COLO829 (cell line): Measurements from ENCODE around the gene RBM15B.
A peak's percentile ranks its signal among the peaks of the same experiment; 100 is the strongest.

Source experiments
- DNase-seq: peaks from one replicate; pipeline ENCODE4 v3.0.0; 2012; ENCODE audit warnings: low spot score

RBM15B gene

DNA sequence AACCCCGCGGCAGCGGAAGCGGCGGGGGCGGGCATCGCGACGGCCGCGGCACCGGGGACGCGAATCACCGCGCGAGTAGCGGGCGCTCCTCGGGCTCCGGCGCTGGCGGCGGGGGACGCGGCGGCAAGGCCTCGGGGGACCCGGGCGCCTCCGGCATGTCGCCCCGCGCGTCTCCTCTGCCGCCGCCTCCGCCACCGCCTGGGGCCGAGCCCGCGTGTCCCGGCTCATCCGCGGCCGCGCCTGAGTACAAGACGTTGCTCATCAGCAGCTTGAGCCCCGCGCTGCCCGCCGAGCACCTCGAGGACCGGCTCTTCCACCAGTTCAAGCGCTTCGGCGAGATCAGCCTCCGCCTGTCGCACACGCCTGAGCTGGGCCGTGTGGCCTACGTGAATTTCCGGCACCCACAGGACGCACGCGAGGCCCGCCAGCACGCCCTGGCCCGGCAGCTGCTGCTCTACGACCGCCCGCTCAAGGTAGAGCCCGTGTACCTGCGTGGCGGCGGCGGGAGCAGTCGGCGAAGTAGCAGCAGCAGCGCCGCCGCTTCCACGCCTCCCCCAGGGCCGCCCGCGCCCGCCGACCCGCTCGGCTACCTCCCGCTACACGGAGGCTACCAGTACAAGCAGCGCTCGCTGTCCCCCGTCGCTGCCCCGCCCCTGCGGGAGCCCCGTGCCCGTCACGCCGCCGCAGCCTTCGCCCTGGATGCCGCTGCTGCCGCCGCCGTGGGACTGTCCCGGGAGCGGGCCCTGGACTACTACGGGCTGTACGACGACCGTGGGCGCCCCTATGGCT is 675 bp downstream of the RBM15B start:
- no peak for DNase-seq

DNA sequence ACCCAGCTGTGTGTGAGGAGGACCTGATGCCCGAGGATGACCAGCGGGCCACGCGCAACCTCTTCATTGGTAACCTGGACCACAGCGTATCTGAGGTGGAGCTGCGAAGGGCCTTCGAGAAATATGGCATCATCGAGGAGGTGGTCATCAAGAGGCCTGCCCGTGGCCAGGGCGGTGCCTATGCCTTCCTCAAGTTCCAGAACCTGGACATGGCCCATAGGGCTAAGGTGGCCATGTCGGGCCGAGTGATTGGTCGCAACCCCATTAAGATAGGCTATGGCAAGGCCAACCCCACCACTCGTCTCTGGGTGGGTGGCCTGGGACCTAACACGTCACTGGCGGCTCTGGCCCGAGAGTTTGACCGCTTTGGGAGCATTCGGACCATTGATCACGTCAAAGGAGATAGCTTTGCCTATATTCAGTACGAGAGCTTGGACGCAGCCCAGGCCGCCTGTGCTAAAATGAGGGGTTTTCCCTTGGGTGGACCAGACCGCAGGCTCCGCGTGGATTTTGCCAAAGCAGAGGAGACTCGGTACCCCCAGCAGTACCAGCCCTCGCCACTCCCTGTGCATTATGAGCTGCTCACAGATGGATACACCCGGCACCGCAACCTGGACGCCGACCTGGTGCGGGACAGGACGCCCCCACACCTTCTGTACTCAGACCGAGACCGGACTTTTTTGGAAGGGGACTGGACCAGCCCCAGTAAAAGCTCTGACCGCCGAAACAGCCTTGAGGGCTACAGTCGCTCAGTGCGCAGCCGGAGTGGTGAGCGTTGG is 1.5 kb downstream of the RBM15B start:
- DNase-seq, result no peak

DNA sequence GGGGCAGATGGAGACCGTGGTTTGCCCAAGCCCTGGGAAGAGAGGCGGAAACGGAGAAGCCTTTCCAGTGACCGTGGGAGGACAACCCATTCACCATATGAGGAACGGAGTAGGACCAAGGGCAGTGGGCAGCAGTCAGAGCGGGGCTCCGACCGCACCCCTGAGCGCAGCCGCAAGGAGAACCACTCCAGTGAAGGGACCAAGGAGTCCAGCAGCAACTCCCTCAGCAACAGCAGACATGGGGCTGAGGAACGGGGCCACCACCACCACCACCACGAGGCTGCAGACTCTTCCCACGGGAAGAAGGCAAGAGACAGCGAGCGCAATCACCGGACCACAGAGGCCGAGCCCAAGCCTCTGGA is 2.0 kb downstream of the RBM15B start:
- DNase-seq, result no peak

DNA sequence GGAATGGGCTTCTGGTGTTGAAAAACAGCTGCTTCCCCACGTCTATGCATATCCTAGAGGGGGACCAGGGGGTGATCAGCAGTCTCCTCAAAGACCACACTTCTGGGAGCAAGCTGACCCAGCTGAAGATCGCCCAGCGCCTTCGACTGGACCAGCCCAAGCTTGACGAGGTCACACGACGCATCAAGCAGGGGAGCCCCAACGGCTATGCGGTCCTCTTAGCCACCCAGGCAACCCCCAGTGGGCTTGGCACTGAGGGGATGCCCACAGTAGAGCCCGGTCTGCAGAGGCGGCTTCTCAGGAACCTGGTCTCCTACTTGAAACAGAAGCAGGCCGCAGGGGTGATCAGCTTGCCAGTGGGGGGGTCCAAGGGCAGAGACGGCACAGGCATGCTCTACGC is 2.5 kb downstream of the RBM15B start:
- no peak for DNase-seq

DNA sequence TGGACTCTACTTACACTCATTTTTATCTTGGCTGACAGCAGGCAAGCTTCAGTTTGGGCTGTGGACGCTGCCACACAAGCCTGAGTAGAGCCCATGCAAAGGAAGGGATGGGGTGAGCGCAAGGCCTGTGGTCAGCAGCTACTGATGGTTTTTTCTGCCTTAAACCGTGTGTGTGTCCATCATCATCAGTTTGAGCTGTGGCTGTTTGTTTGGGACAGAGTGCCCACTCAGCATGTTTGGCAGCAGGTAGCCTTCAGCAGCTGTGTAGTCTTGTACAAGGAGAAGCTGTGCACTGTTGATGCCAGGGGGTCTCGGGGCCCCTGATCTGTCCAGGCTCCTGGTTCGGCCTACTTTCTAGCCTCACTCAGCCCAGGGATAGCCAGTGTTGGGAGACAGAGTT is 3.5 kb downstream of the RBM15B start:
- no peak for DNase-seq

DNA sequence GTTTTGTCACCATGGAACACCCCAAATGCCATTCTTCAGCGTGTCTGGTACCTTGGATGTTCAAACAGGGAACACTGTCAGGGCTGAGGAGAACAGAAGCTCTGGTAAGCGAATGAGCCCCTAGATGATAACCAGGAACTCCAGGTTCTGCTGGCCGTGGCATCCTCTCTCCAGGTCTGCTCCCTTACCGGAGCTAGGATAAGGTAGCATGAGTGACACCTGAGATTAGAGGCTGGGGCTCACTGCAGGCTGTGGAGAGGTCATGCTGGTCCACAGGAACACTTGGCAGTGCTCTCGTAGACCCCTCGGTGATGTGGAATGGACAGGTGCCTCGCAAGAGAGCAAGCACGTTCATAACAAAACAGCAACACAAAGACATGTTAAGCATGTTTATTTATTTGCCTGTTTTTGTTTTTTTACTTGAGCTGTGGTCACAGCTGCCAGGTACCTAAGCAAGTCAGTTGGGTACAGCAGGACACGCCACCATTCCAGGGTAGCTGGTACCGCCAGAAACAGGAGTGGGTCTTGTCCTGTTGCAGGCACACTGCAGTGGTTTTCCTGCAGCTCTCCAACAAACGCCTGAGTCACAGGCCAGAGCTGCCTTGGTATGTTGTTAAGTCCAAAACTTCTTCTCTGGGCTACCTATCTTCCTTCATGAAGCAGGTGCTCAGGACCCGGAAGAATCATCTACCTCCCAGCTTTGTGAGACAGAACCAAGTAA is 4.6 kb downstream of the RBM15B start:
- DNase-seq, result no peak

DNA sequence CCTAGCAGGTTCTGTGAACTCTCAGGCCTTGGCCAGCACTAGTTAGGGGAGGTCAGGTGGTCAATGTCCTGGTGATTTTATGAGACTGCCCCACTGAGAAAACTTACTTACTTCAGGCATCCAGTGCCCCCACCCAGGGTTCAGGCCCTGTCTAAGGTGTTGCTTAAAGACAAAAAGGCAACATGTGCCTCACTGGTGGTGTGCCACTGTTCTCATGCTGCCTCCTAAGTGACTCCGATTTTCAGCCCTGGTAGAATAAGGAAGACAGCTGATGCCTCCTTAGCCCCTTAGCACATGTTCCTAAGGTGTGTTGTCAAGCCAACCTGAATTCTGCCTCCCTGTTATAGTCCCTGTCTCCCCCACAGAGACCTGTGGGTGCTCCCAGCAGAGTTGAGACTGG is 5.3 kb downstream of the RBM15B start:
- DNase-seq, result no peak

DNA sequence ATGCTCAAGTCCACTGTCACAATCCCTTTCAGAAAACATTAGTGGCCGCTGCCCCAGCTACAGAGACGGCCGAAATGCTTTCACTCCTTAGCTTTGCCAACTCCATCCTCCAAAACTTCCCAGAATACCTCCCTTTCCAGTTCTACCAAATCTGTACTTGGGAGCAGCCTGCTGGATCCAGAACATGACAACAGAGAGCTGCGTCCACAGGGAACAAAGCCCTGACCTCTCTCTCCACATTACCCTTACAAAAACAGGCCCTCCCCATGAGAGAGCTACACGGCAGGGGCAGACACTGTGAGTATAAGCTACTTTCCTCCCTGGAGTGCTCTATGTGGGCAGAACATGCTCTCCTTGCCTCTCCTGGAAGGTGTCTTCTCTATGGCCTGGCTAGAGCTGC is 6.3 kb downstream of the RBM15B start:
- no peak for DNase-seq

DNA sequence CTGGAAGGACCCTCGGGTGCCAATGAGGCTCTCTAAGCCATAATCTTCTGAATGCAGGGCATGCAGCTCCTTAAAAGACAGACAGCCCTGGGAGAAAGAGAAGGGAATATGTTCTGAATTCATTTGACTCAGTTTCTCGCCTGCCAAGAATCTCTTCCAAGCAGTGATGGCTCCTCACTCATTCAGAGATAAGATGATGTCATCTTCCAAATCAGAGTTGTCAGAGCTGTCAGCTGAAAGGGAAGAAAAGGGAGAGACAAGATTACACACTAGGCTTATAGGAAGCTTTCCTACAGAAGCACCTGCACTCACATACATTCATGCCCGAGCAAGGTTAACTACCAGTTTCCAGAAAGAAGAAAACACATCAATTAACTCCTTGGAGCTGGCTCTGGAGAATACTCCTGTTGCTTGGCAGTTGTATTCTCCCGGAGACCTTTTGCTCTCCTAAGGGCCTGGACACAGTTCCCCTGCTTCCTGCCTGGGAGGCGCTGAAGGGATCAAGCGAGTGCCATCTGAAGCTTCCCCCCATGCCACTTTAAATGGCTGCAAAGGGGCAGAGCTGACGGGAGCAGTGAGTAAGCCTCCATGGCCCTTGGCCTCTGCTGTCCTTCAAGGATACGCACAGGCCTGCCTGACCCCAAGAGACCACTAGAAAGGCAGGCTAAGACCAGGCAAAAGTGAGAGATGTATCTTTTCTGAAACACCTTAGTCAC is 7.7 kb downstream of the RBM15B start:
- DNase-seq, result no peak

DNA sequence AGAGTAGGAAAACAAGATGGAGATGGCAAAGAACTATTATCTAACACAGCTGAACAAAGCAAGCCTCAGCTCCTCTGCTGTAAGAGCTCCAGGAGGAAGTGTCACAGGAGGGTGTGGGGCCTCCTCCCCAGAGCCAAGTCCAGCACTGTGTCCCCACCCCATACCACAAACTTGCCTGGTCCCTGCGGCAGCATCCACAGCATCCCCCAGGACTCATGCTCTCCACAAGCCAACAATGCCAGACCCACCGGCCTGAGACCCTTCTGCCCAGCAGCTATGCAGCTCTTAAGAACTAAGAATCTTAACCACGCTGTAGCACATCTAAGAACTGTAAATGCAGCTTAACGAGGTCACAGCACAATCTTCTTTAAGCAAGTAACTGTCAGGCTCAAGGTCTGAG is 9.1 kb downstream of the RBM15B start:
- DNase-seq, result no peak

DNA sequence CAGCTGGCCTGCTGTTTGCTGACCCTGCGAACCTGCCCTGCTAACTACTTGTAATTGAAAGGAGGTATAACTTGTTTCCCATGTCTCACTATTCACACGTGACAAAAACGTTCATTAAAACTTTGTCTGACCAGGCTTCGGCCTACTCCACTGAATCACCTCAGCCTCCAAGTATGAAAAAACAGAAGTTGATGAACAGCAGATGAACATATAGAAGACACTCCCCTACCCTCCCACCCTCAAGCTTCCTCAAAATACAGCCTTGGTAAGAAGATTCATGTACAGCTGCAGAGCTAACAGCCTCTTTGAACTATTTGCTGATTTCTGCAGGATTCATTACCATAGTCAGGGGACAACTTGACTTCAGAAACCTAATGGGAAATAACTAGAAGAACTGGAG is 10.7 kb downstream of the RBM15B start:
- no peak for DNase-seq

DNA sequence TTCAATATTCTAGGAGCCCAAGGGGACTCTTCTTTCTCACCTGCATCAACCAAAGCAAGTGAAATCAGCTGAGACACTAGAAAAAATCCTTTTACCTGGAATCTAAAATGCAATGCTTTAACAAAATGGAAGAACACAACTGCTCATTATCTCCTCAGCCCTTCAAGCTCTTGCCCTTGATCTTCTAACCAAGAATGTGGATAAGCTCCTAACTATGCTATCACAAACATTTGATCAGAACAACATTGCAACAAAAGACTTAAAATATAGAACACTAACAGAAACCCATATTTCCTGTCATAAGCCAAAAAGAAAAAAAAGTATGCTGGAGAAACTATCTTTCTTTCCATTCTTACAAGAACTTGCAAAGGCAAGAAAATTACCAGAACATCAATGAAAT is 12.6 kb downstream of the RBM15B start:
- DNase-seq, result no peak

DNA sequence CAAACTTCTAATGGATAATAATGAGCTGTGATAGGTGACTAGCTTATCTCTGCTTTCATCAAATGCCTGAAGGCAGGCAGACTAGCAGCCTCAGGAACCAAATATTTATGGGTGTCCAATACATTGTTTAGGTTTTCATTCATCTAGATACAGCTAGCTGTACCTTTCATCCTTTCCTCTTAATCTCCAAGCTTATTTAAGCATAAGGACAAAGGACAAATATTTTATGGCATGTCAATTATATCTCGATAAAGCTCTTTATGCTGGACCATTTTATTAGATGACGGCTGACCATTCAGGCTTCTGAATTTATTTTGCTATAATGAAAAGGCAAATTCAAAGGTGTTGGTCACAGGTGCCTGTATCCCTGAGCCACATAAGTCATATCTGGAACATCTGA is 16.9 kb downstream of the RBM15B start:
- DNase-seq, result no peak

DNA sequence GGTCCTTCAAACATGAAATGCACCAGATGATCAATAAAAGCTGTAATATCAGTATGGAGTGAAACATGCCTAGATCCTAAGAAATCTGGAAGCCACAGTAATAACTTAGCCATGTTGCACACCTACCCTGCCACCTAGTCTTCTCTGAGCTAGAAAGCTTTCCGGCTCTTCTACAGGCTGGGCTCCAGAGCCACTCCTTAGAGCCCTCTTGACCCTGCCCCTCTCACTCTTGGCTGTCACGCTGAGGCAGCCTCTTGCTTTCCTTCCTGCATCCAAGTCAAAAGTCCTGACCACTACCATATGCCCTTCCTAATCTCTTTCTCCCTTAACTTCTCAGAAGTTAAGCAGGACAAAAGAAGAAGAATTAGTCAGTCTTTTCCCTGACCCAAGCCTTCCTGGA is 17.7 kb downstream of the RBM15B start:
- no peak for DNase-seq

DNA sequence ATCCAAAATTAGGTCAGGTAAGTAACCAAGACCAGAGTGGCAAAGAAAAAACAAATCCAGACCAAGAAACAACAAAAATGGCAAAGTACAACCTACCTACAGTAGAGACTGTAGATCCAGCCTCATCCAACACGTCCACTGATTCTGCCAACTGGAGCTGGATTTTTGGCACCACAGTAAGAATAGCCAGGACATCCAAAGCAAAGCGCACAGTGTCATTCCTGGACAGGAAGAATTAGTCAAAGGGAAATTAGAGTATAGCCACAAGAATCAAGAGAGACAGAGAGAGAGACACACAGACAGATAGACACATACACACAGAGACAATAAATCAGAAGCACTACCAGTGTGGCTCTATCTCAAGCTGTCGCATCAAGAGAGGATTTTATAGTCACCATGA is 31.1 kb downstream of the RBM15B start:
- no peak for DNase-seq

DNA sequence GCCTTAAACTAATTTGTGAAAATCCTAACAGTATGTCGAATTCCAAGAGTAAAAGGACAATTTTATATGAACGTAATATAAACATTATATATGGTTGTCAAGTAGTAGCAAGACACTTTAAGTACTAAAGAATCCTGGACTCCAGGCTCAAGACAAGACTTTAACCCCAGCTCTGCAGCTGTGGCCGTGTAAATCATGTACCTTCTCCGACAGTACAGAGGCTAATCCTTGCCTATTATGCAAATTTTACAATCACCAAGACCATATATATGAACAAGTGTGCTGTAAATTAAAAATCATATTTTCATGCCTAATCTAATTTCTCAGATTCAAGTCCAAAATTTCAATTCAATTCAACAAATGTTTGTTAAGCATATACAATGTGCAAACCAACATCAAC is 35.8 kb downstream of the RBM15B start:
- no peak for DNase-seq

DNA sequence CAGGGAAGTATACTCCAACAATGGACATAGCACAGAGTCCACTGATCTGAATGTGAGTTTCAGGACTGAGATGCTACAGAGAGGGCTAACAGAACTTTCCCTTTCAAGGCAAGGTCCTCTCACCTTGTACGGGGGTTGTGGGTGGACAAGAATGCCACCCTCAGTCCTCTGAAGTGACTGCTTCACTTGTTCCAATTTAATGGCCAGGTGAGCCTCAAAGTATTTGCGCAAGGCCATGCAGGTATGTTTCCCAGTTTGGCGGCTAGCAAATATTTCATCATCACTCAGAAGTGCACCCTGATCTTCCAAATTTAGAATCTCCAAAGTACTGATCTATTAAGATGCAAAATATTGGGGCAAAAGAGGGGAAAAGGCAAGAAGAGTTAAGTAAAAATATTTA is 38.1 kb downstream of the RBM15B start:
- no peak for DNase-seq

DNA sequence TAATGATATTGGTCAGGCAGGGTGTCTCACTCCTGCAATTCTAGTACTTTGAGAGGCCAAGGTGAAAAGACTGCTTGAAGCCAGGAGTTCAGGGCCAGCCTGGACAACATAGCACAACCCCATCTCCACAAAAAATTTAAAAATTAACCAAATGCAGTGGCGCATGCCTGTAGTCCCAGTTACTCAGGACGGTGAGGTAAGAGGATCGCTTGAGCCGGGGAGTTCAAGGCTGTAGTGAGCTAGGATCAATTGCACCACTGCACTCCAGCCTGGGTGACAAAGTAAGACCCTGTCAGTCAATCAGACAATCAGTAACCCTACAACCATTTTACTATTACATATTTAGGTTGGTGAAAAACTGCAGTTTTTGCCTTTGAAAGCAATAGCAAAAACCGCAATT is 43.0 kb downstream of the RBM15B start:
- no peak for DNase-seq

DNA sequence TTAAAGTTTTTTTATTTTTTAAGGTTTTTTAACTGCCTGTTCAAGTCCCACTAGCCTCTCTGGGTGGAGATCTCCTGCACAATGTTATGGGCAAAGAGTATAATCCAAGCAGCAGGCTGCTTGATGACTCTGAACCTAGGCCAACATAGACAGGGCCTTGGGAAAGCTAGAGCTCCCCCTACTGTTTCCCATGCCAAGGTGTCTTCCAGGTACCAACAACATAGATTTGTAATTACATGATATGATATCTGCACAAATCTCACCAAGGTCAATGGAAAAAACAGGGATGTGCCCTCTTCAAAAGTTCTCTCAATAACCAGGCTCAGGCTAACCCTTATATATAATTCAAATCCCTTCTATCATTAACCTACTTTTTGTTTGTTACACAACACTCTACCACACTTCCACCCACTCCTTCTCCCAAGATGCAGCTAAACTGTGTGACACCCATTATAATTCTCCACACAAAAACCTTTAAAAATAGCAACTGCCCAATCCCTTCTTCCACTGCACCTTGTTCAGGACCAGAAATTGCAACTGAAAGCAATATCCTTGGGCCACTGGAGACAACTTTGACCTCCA is 43.8 kb downstream of the RBM15B start:
- DNase-seq, result peak; percentile 55

DNA sequence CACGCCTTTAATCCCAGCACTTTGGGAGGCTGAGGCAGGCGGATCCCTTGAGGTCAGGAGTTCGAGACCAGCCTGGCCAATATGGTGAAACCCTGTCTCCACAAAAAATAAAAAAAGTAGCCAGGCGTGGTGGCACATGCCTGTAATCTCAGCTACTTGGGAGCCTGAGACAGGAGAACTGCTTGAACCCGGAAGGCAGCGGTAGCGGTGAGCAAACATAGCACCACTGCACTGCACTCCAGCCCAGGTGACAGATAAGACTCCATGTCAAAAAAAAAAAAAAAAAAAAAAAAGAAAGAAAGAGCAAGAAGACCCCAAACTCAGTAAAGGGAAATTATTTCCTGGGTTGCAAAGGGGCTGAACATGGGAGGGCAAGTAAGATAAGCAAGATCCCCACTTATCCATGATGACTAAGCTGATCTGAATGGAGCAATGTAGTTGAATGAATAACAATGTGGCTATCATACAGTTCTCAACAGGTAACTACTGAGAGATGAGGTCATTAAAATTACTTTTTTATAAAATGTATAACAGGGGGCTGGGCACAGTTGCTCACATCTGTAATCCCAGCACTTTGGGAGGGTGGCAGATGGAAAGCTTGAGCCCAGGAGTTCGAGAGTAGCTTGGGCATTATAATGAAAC is 46.0 kb downstream of the RBM15B start:
- DNase-seq, result no peak

DNA sequence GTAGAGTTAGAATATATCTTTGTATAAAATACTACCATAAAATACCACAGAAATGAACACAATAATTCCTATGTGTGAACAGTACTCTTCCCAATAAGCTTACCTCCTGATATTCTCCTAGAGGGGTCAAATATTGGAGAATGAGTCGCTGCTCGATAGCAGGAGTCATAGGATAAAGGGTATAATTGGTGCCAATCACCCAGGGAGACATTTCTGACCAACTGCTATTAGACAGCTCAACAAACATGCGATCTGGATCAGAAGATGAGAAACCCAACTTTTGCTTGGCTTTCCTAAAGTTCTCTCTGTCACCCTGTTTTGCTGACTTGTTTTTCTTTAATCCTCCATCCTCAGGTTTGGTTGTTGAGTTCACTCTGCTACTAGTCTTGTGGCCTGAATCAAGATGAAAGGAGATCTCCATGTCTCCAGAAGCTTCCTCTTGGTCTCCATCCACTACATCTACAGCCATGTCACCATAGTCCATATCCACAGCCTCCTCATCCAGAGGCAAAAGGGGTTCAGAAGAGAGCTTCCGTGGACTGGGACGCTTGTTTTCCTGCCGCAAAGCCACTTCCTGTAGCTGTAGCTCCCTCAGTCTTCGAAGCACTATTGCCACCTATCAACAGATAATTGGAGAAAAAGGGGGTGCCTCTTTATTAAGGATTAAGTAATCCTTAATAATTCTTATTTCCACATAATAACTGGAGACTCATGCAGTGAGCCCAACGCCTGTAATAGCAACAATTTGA is 50.4 kb downstream of the RBM15B start:
- DNase-seq, result no peak
